ENCODE data around the gene HINT2.
A peak's percentile ranks its signal among the peaks of the same experiment; 100 is the strongest.

Gene HINT2

GRCh38 chr9:35814841-35815543 lies at the start of gene HINT2:
HINT2 (minus strand) TSS chr9:35815042; CDS start chr9:35814979, 63 bp downstream.
- peak; percentile 100 for DNase-seq

DNA sequence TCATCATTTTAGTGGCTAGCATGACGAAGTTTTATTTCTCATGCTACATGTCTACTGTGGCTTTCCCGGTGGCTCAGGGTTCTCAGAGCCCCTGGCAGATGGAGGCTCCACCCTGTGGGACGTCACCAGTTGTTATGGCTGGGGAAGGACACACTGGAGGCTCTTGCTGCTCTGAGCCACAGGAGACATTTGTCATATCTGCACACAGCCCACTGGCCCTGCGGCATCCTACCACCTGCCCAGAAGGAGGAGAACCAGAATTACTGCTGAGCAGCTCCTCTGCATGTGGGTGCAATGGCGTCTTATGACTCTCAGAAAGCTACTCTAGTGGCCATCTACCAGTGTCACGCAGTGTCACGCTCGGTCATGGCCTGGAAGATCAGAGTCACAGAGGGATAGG lies 48.7 kb upstream of the HINT2 start:
- DNase-seq = no peak

- no peak for DNase-seq
These were observed 47.5 kb upstream of the HINT2 start for GRCh38 chr9:35862328-35862727.

DNA sequence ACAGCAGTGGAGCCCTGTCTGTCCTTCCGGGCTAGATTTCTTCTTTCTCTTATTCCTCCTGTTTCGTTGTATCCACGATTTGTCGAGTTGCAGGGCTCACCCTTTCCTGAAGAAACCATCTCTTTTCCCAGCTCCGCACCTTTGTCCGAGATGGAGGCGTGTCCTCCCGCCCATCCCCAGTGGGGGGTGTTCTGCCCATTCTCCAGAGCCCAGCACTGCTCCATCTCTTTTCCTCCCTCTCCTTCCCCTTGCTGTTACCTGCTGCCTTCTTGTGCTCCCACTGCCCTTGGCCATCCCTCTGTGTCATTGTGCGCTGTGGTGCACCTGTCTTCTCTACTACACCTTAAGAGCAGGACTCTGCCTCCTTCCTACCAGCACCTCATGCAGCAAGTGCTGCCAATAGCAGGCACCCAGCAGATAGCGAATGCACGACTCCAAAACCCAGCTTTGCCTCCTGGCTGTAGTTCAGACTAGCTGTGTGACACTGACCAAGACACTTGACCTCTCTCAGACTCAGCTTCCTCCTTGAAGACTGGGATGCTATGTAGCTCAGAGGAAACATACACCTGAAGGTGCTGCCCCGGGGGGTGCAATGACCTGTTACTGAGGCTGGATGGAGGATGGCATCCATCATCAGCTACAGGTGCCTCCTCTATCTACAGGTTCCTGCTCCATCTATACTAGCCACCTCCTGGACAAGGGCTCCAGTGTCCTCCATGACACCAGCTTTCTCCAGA lies 46.5 kb upstream of the HINT2 start:
- no peak for DNase-seq

- DNase-seq = no peak
These were observed 45.1 kb upstream of the HINT2 start for GRCh38 chr9:35859990-35860339.

GRCh38 chr9:35859310-35859989 lies 44.6 kb upstream of the HINT2 start:
- DNase-seq = no peak

DNA sequence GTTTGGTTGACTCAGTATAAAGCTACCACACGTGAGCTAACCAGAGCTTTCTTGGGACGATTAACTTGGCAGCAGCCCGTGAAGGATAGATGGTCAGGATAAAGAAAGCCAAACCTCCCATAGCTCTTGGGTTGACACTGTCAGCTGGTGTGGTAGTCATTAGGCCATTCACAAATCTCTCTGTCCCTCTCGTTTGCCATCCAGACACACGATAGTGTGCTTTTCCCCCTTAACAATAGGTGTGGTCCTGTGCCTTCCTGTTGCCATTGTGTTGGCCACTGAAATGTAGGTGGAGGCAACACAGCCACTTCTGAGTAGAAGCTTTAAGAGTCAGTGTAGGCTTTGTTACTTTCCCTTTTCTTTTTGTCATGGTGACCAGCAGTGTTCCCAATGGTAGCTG lies 43.6 kb upstream of the HINT2 start:
- no peak for DNase-seq

DNA sequence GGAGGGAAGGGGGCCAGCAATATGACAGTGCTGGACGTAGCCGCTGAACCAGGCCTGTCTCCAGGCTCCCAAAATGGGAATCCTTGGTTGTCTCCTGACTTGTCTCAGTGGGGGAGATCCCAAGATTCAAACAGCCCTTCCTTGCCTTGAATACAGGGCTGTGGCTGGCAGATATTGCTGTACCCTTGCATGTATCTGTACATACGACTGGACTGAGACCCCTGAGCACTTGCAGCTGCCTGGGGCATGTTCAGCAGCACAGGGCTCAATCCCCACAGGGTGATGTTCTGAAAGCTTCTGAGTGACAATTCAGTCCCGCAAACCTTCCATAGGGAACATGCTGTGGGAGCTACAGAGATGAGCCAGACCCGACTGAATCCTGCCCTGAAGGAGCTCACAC lies 42.0 kb upstream of the HINT2 start:
- DNase-seq = no peak

- DNase-seq = no peak
These were observed 41.4 kb upstream of the HINT2 start for GRCh38 chr9:35856206-35856605.

- no peak for DNase-seq
These were observed 39.4 kb upstream of the HINT2 start for GRCh38 chr9:35854091-35854762.

- no peak for DNase-seq
These were observed 38.3 kb upstream of the HINT2 start for GRCh38 chr9:35852876-35853865.

DNA sequence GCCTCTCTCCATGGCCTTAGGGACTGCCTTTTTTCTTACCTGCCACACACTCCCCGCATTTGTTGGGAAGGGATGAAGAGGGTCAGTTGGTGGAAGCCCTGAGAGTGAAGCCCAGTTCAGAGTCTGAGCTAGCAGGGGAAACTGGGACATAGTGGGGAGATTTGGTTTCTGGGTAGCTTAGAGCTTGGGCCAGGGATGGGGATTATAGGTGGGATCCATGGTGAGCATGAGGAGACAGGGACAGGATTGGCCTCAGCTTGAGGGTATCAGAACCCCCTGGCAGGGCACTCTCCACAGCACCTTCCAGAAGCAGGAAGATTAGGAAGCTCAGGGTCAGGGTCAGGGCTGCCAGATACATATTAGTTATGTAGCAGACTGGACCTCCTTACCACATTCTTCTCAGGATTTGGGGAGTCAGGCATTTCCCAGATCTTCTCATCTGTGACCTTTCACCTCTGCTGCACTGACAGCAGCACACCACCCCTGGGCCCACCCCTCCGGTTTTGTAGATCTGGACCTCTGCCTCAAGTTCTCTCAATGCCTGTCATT lies 37.5 kb upstream of the HINT2 start:
- no peak for DNase-seq

GRCh38 chr9:35847792-35848572 lies 33.1 kb upstream of the HINT2 start:
- DNase-seq = no peak

- DNase-seq = no peak
These were observed 31.3 kb upstream of the HINT2 start for GRCh38 chr9:35845824-35846771.

DNA sequence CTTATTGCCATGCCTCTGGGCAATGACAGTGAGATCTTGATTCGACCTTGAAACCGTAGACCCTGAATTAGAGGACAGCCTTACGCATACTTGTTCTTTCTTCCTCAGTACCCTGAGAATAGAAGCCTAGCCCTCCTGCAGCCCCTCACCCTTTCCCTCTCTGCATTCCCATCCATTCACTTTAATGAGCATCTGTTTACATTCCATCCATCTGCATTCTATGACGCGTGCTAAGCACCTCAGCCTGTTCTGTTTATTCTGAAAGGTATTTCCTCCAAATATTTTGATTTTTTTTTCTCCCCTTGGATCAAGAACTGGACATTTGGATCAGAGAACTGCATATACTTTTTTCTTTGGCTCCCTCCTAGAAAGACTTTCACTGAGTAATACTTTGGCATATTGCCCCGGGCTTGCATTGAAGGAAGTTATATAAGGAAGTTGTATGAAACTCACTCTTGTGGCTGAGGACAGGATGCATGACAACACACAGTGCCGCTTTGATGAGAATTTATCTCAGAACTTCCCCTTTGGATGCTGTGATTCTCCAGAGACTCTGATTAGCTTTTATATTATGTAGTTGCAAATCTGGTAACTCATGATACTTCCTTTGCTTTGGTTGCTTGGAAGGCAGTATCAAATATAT lies 29.9 kb upstream of the HINT2 start:
- no peak for DNase-seq

DNA sequence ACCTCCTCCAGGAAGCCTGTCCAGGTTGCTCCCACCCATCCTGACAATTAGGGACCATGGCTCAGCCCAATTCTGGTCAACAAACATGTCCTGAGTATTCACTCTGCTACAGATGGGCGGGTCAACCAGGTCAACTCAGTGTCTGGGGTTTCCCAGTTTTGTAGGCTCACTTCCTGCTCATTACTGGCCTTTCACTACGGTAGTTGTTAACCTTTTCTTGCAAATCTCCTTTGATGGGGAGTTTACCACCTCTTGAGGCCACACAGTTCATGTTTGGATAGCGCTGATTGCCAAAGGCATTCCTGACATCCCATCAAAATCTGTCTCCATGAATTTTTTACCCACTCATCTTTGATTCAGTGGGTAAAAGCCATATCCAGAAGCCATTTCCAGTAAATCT lies 28.0 kb upstream of the HINT2 start:
- DNase-seq = no peak

- DNase-seq = no peak
These were observed 27.3 kb upstream of the HINT2 start for GRCh38 chr9:35842020-35842745.

DNA sequence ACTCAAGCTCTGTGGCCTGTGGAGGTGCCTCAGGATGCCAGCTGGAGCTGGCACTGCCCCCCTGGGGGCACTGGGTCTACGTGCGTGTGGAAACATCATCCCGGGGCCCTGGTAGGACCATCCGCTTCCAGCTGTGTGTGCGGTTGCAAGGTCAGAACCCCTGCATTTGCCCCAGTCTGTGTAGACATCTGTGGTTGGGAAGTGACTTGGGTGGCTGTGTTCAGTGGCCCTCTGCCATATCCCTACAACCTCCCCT lies 26.7 kb upstream of the HINT2 start:
- DNase-seq = no peak
